ENCODE results near the gene ORAI2.
"Not testable (repeated sequence)": the region's sequence is repeated elsewhere in the genome, so short reads cannot be mapped to it uniquely, and the experiment has no call there.

DNA sequence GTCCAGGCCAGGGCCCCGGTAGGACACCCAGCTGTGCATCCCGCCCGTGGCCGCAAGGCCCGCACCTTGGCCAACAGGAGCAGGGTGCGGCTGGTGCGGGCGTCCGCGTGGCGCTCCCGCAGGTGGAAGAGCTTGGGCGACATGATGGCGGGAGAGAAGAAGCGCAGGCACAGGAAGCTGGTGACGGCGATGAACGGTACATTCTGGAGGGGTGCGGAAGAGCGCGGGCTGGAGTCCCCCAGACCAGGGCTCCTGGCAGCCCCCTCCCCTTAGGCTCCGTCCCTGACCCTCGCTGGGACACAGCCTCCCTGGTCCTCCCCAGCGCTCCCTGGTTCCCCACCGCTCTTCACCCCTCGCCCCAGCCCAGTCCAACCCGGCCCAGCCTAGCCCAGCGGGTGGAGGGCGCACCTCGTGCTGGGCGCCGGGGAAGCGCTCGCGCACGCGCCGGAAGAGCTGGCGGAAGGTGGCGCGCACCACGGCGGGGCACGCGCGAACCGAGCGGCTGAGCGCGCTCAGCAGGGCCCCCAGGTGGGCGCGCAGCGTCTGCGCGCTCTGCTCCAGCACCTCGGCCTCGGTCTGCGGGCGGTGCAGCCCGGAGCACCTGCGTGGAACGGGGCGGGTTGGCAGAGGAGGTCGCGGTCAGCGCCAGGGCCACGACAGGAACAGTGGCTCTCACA lies 61.2 kb downstream of the ORAI2 start:
- TF ChIP-seq, protein P1, sequence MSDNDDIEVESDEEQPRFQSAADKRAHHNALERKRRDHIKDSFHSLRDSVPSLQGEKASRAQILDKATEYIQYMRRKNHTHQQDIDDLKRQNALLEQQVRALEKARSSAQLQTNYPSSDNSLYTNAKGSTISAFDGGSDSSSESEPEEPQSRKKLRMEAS (IDR thresholded peaks at IDR 0.05; ENCODE audit: insufficient read depth, insufficient read length), result not testable (repeated sequence)
- not testable (repeated sequence) for TF ChIP-seq POLR2A (IDR thresholded peaks at IDR 0.05; ENCODE audit: low read depth, low read length); POLR2AphosphoS5 (IDR thresholded peaks at IDR 0.05; ENCODE audit: insufficient read depth, low read depth, low read length)

Data from endothelial cell of umbilical vein (primary cell).